ENCODE results near the gene MYOZ2. TPM values are rescaled to one million over a fixed set of nuclear protein-coding genes. Genes with fewer than 3 reads are reported as not detected.
A peak's percentile ranks its signal among the peaks of the same experiment; 100 is the strongest.

MYOZ2 gene
- total RNA-seq, 4 donors from 2014 or later, result 0.20 to 2.3 (median 0.78) TPM

GRCh38 chr4:119211867-119212233 lies 76.2 kb downstream of the MYOZ2 start:
- Histone ChIP-seq H3K36me3 (peaks cover 0 to 7% of the 10 kb centered on the region in 2 donors), H3K4me3 (peak overlapping the region; percentile 80 to 88), H3K4me1 (peaks cover 0 to 43% (median 6%) of the 10 kb centered on the region in 3 donors), H3K9me3 (no peaks in the 10 kb centered on the region), H3K27me3 (no peaks in the 10 kb centered on the region), H3K27ac (peak overlapping the region; percentile 81 to 99 (median 98))
- no peak for TF ChIP-seq EP300 (IDR thresholded peaks at IDR 0.05)
- no peak for TF ChIP-seq POLR2AphosphoS5 (IDR thresholded peaks at IDR 0.05)
- TF ChIP-seq CTCF (IDR thresholded peaks at IDR 0.05), result peak in 1 of 4 experiments; percentile 26
- no peak for TF ChIP-seq POLR2A (IDR thresholded peaks at IDR 0.05)
- ATAC-seq, result no peak
- WGBS, 2 donors (ENCODE audit: low coverage in 1 of 2), result 0% methylated on average over 5 to 9 of the region's 12 CpGs

- H3K36me3 ChIP-seq, result peaks cover 0 to 9% of the 10 kb centered on the region in 2 donors
- H3K27me3 ChIP-seq, result no peaks in the 10 kb centered on the region
- peak within 1 kb of the TSS; percentile 80 to 88 for H3K4me3 ChIP-seq
- ATAC-seq, result peak; percentile 96
- peak within 1 kb of the TSS; percentile 93 to 99 (median 98) for H3K27ac ChIP-seq
- peaks cover 0 to 43% (median 8%) of the 10 kb centered on the region in 3 donors for H3K4me1 ChIP-seq
- 0% methylated on average over 1 to 4 of the region's 55 CpGs for WGBS, 2 donors (ENCODE audit: low coverage in 1 of 2)
- no peaks in the 10 kb centered on the region for H3K9me3 ChIP-seq
- TF ChIP-seq POLR2AphosphoS5 (IDR thresholded peaks at IDR 0.05), result peak; percentile 97
- TF ChIP-seq EP300 (IDR thresholded peaks at IDR 0.05), result no peak
- peak in 1 of 4 experiments; percentile 28 for TF ChIP-seq CTCF (IDR thresholded peaks at IDR 0.05)
- TF ChIP-seq POLR2A (IDR thresholded peaks at IDR 0.05), result peak; percentile 95 to 97
Observed at GRCh38 chr4:119212234-119212963, 76.8 kb downstream of the MYOZ2 start, which contains the start of gene USP53. USP53 (plus strand) TSS chr4:119212713; CDS start chr4:119239760, 27,047 bp downstream.

GRCh38 chr4:119212964-119213606 lies 77.5 kb downstream of the MYOZ2 start:
- TF ChIP-seq CTCF (IDR thresholded peaks at IDR 0.05) (peak in 2 of 4 experiments; percentile 18 to 59), POLR2A (IDR thresholded peaks at IDR 0.05) (peak in 1 of 2 donors; percentile 41), EP300 (IDR thresholded peaks at IDR 0.05) (no peak), POLR2AphosphoS5 (IDR thresholded peaks at IDR 0.05) (peak; percentile 87)
- H3K27me3 ChIP-seq, result no peaks in the 10 kb centered on the region
- peak overlapping the region; percentile 80 to 88 for H3K4me3 ChIP-seq
- no peaks in the 10 kb centered on the region for H3K9me3 ChIP-seq
- H3K36me3 ChIP-seq, result peaks cover 0 to 15% of the 10 kb centered on the region in 2 donors
- 0 to 14% methylated on average over 2 to 4 of the region's 24 CpGs for WGBS, 2 donors (ENCODE audit: low coverage in 1 of 2)
- peak; percentile 82 for ATAC-seq
- peaks cover 0 to 49% (median 11%) of the 10 kb centered on the region in 3 donors for H3K4me1 ChIP-seq
- peak overlapping the region; percentile 93 to 99 (median 98) for H3K27ac ChIP-seq

- ATAC-seq, result no peak
- H3K27me3 ChIP-seq, result no peaks in the 10 kb centered on the region
- H3K9me3 ChIP-seq, result no peaks in the 10 kb centered on the region
- H3K4me1 ChIP-seq, result peaks cover 0 to 58% (median 11%) of the 10 kb centered on the region in 3 donors
- 100% methylated on average over 1 of the region's 1 CpG for WGBS, 2 donors (ENCODE audit: low coverage in 1 of 2)
- peak overlapping the region in 1 of 2 donors; percentile 9 for H3K4me3 ChIP-seq
- no peak overlapping the region for H3K27ac ChIP-seq
- H3K36me3 ChIP-seq, result peaks cover 0 to 56% of the 10 kb centered on the region in 2 donors
- TF ChIP-seq CTCF (IDR thresholded peaks at IDR 0.05), result no peak
- no peak for TF ChIP-seq POLR2AphosphoS5 (IDR thresholded peaks at IDR 0.05)
- no peak for TF ChIP-seq EP300 (IDR thresholded peaks at IDR 0.05)
- no peak for TF ChIP-seq POLR2A (IDR thresholded peaks at IDR 0.05)
Observed at GRCh38 chr4:119218093-119218492, 82.5 kb downstream of the MYOZ2 start.
